Measurements from ENCODE around the gene BCAT1.

BCAT1 gene

GRCh38 chr12:24806386-24806785 is 142.5 kb downstream of the BCAT1 start:
- no peak for DNase-seq

GRCh38 chr12:24803430-24804245 is 145.3 kb downstream of the BCAT1 start:
- no peak for DNase-seq

- no peak for DNase-seq
Measured at GRCh38 chr12:24798335-24798734, 150.6 kb downstream of the BCAT1 start.

GRCh38 chr12:24797901-24798300 is 151.0 kb downstream of the BCAT1 start:
- DNase-seq = no peak

- DNase-seq = no peak
Measured at GRCh38 chr12:24796876-24797275, 152.0 kb downstream of the BCAT1 start.

- DNase-seq = no peak
Measured at GRCh38 chr12:24795699-24796347, 153.1 kb downstream of the BCAT1 start.

GRCh38 chr12:24791622-24792021 is 157.3 kb downstream of the BCAT1 start:
- DNase-seq = no peak

GRCh38 chr12:24788886-24789285 is 160.0 kb downstream of the BCAT1 start:
- DNase-seq = no peak

GRCh38 chr12:24780697-24781368 is 168.1 kb downstream of the BCAT1 start:
- no peak for DNase-seq

GRCh38 chr12:24778486-24779304 is 170.2 kb downstream of the BCAT1 start:
- DNase-seq = no peak

GRCh38 chr12:24777359-24777758 is 171.5 kb downstream of the BCAT1 start:
- DNase-seq = no peak

GRCh38 chr12:24776861-24777260 is 172.0 kb downstream of the BCAT1 start:
- DNase-seq = no peak

GRCh38 chr12:24775073-24775472 is 173.8 kb downstream of the BCAT1 start:
- no peak for DNase-seq

GRCh38 chr12:24773996-24774395 is 174.9 kb downstream of the BCAT1 start:
- no peak for DNase-seq

- DNase-seq = no peak
Measured at GRCh38 chr12:24772813-24773212, 176.1 kb downstream of the BCAT1 start.

GRCh38 chr12:24770821-24771220 is 178.1 kb downstream of the BCAT1 start:
- DNase-seq = no peak

- no peak for DNase-seq
Measured at GRCh38 chr12:24770334-24770733, 178.6 kb downstream of the BCAT1 start.

- DNase-seq = no peak
Measured at GRCh38 chr12:24769682-24770081, 179.2 kb downstream of the BCAT1 start.

- no peak for DNase-seq
Measured at GRCh38 chr12:24768415-24768814, 180.5 kb downstream of the BCAT1 start.

- DNase-seq = no peak
Measured at GRCh38 chr12:24767016-24767415, 181.9 kb downstream of the BCAT1 start.

GRCh38 chr12:24764712-24765111 is 184.2 kb downstream of the BCAT1 start:
- DNase-seq = no peak

GRCh38 chr12:24760606-24761378 is 188.1 kb downstream of the BCAT1 start:
- no peak for DNase-seq

Data from left hindlimb (tissue), 1 donor.